Muscle layer of colon (tissue), 2 donors: ENCODE data around the gene TUSC1.
A peak's percentile ranks its signal among the peaks of the same experiment; 100 is the strongest.
"Not testable (repeated sequence)": the region's sequence is repeated elsewhere in the genome, so short reads cannot be mapped to it uniquely, and the experiment has no call there.

Experiments used
- H3K27ac ChIP-seq: one replicate; pipeline ENCODE4 v1.7.0; 2013; ENCODE audit warnings: low read depth, mild to moderate bottlenecking, low read length, moderate library complexity
- H3K27me3 ChIP-seq, 2 donors: one replicate each; pipeline ENCODE4 v1.7.0; 2013; ENCODE audit warnings: low read length in 2 of 2, mild to moderate bottlenecking in 2 of 2; ENCODE audit not compliant: insufficient read depth in 2 of 2, control insufficient read depth in 1 of 2
- H3K36me3 ChIP-seq: one replicate; pipeline ENCODE4 v1.7.0; 2013; ENCODE audit warnings: mild to moderate bottlenecking, low read length; ENCODE audit not compliant: insufficient read depth
- H3K4me1 ChIP-seq: one replicate; pipeline ENCODE4 v1.7.0; 2013; ENCODE audit warnings: mild to moderate bottlenecking, low read length; ENCODE audit not compliant: insufficient read depth
- H3K4me3 ChIP-seq, 2 donors: one replicate each; pipeline ENCODE4 v1.7.0; 2013; ENCODE audit warnings: low read length in 2 of 2, low read depth in 1 of 2, mild to moderate bottlenecking in 1 of 2, moderate library complexity in 1 of 2
- H3K9ac ChIP-seq: one replicate; pipeline ENCODE4 v1.7.0; 2013; ENCODE audit warnings: low read length
- H3K9me3 ChIP-seq: one replicate; pipeline ENCODE4 v1.7.0; 2013; ENCODE audit warnings: mild to moderate bottlenecking, low read length
- donor health status: abdominal sarcoma.
- donor health status: Adenocarcinoma of cecum.

Gene TUSC1

DNA sequence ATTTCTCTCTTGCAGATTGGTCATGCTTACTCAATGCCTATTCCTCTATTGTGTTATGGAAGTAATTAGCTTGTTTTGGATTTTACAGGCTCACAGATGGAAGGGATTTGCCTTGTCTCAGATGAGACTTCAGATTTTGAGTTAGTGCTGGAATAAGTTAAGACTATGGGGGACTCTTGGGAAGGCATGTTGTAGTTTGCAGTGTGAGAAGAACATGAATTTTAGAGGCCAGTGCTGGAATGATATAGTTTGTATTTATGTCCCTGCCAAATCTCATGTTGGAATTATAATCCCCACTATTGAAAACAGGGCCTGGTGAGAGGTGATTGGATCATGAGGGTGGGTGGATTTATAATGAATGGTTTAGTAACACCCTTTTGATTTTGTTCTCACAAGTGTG lies 6.1 kb upstream of the TUSC1 start:
- H3K9ac ChIP-seq = no peak overlapping the region
- no peaks in the 10 kb centered on the region for H3K36me3 ChIP-seq
- no peaks in the 10 kb centered on the region for H3K27me3 ChIP-seq
- H3K9me3 ChIP-seq = no peaks in the 10 kb centered on the region
- H3K4me1 ChIP-seq = no peaks in the 10 kb centered on the region
- no peak overlapping the region for H3K27ac ChIP-seq
- H3K4me3 ChIP-seq = no peak overlapping the region

DNA sequence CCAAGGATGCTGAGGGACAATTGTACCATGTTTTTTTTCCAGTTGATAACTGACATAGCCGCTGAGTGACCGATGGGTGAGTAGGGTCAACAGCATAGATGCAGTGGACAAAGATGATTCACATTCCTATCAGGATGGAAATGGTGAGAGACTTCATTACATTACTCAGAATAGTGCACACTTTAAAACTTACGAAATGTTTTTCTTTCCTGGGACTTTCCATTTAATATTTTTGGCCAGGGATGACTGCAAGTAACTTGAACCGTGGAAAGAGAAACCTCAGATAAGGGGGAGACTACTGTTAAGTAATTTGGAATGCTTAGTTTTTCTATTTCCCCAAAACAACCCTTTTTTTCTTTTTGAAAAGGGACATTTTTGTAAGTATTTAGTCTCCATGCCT lies 3.0 kb upstream of the TUSC1 start:
- Histone ChIP-seq H3K36me3 (no peaks in the 10 kb centered on the region), H3K27me3 (no peaks in the 10 kb centered on the region), H3K9me3 (no peaks in the 10 kb centered on the region), H3K9ac (no peak overlapping the region), H3K4me3 (no peak overlapping the region), H3K27ac (no peak overlapping the region), H3K4me1 (peaks cover 10% of the 10 kb centered on the region)

DNA sequence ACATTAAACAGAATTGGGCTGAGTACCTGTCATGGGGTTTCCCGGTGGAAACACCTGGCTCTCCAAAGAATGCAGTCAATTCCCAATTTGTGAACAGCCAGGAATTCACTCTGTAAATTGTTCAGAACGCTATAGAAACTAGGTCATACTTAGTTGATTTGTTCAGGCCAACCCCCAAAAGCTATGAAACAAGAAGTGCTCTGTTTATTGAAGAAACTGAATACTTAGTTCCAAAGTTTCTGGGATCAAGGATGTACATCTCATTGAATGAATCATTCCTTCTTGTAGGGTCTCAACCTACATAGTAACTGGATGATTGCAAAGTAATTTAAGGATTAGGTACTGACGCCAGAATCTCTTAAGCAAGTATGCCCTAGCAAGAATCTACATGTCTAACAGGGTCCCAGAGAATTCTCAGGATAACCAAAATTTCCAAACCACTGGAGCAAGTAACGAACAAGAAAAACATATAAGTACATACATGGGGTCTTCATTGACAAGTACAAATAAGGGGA lies 659 bp upstream of the TUSC1 start:
- H3K4me1 ChIP-seq = peaks cover 10% of the 10 kb centered on the region
- no peaks in the 10 kb centered on the region for H3K36me3 ChIP-seq
- H3K9ac ChIP-seq = peak overlapping the region; percentile 57
- H3K4me3 ChIP-seq = peak overlapping the region; percentile 77 to 93
- no peaks in the 10 kb centered on the region for H3K27me3 ChIP-seq
- no peaks in the 10 kb centered on the region for H3K9me3 ChIP-seq
- H3K27ac ChIP-seq = peak overlapping the region; percentile 95

DNA sequence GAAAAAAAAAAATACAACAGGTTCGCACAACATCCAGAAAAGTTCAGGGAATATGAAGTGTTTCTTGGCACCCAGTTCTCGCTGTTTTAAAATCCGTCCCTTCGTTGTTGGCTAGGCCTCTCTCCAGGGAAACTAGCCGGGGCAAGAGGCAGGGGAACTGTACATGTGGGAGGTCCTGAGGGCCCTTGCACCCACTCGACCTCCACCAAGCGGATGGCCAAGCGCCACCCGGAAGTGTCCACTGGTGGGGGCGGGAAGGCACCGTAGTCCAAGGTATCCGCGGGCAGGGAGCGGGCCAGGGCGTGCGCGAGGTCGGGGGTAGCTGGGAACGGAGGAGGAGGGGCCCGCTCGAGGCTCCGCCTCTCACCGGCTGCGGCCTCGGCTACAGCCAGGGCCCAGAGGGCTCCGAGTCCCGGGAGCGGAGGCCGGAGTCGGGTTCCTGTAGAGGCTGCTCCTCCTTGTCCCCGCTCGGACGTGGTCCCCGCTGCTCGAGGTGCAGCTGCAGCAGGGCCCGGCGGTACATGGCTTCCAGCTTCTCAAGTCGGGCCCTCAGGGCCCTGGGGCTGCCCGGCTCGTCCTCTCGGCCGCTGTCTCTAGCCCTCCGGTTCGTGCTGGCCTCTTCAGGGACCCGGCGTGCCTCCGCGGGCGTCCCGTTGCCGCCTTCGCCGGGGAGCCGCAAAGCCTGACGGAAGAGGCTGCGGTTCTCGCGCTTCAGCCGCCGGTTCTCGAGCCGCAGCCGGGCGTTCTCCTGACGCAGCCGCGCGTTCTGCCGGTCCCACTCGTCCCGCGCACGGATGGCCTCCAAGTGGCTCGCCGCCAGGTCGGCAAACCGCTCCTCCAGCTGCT lies 720 bp downstream of the TUSC1 start:
- Histone ChIP-seq H3K36me3 (no peaks in the 10 kb centered on the region), H3K27me3 (no peaks in the 10 kb centered on the region), H3K27ac (peak overlapping the region; percentile 95), H3K4me3 (peak overlapping the region; percentile 77 to 93), H3K4me1 (peaks cover 10% of the 10 kb centered on the region), H3K9ac (peak overlapping the region; percentile 69), H3K9me3 (no peaks in the 10 kb centered on the region)

DNA sequence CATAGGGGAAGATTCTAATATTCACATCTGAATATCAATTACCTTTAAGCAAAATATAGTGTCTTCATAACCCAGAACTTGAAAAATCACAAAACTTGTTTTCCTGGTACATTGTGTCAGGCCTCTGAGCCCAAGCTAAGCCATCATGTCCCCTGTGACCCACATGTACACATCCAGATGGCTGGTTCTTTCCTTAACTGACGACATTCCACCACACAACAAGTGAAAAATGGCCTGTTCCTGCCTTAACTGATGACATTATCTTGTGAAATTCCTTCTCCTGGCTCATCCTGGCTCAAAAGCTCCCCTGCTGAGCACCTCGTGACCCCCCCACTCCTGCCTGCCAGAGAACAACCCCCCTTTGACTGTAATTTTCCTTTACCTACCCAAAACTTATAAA lies 2.4 kb downstream of the TUSC1 start:
- not testable (repeated sequence) for H3K9ac ChIP-seq, H3K4me3 ChIP-seq, H3K27me3 ChIP-seq

DNA sequence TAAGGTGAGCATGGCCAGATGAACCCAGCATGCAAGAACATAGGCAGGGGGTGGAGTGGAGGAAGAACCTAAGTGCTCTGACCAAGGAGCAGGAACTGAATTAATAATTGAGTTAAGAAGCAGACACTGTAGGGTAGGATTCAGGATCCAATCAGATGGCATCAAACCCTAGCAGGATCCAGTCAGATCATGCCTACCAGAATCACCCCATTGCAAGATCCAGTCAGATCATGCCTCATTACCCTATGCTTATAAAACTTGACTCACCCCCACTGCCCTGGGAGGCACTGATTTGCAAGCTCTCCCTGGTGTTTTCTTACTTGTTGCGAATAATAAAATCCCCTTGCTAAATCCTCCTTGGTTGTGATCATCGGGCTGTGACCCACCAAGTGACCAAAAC lies 19.7 kb downstream of the TUSC1 start:
- no peak overlapping the region for H3K9ac ChIP-seq
- H3K36me3 ChIP-seq = no peaks in the 10 kb centered on the region
- H3K9me3 ChIP-seq = no peaks in the 10 kb centered on the region
- no peak overlapping the region for H3K4me3 ChIP-seq
- H3K27ac ChIP-seq = no peak overlapping the region
- no peaks in the 10 kb centered on the region for H3K27me3 ChIP-seq
- H3K4me1 ChIP-seq = no peaks in the 10 kb centered on the region

More for the DNA sequence above, 2.4 kb downstream of the TUSC1 start:
- H3K27ac ChIP-seq, H3K9me3 ChIP-seq, H3K36me3 ChIP-seq: not testable (repeated sequence)
- H3K4me1 ChIP-seq = peaks cover 10% of the 10 kb centered on the region

DNA sequence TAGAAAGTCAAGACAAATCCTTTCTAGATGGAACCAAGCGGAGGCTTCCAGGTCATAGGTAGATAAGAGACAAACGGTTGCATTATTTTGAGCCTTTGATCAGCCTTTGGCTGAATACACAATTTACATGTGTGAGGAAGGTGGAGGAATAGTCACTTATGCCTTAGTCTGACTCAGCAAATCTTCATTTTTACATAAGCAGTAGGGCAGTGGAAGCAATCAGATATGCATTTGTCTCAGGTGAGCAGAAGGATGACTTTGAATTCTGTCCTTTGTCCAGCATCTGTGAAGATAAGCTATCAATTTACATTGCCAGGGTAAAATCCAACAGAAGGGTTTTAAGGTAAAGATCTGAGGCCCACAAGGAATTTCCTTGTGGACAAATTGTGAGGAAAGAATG lies 23.8 kb downstream of the TUSC1 start:
- H3K9ac ChIP-seq = no peak overlapping the region
- no peaks in the 10 kb centered on the region for H3K9me3 ChIP-seq
- no peak overlapping the region for H3K27ac ChIP-seq
- no peaks in the 10 kb centered on the region for H3K27me3 ChIP-seq
- no peak overlapping the region for H3K4me3 ChIP-seq
- no peaks in the 10 kb centered on the region for H3K36me3 ChIP-seq
- H3K4me1 ChIP-seq = no peaks in the 10 kb centered on the region

DNA sequence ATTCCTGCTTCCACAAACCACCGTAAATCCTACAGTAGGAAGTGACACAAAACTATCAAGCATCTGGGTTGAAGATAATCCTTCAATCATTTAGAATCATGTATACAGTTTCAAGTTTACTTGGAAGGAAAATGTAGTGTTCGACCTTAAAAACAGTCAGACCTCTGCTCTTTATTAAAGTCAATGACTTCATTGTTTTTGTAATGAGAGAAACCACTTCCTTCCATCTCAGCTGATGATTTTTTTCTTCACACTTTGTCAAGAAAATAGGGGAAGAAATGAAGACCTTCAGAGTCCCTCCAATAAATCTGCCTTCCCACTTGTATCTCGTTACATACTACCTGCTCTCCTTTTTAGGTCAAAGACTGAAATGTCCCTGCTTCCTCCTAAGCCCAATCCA lies 30.1 kb downstream of the TUSC1 start:
- H3K4me1 ChIP-seq = no peaks in the 10 kb centered on the region
- no peaks in the 10 kb centered on the region for H3K9me3 ChIP-seq
- H3K4me3 ChIP-seq = no peak overlapping the region
- H3K27me3 ChIP-seq = no peaks in the 10 kb centered on the region
- H3K9ac ChIP-seq = no peak overlapping the region
- H3K36me3 ChIP-seq = no peaks in the 10 kb centered on the region
- no peak overlapping the region for H3K27ac ChIP-seq

DNA sequence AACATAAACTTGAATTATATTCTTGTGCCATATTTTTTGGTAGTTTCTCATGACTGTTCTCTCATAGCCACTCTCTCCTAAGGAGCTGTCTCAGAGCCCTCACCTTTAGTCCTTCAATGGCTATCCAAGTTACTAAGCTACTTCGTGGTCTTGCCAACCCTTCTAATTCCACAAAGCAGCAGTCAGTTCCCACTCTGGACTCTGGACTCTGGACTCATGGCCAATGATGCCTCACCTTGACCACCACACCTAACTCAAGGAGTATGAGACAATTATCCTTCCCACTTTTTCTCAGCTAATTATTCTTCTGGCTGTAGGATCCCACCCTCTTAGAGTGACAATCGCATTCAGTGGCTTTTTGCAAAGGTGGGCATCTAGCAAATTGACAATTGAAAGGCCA lies 42.2 kb downstream of the TUSC1 start:
- no peak overlapping the region for H3K9ac ChIP-seq
- H3K27me3 ChIP-seq = no peaks in the 10 kb centered on the region
- no peaks in the 10 kb centered on the region for H3K9me3 ChIP-seq
- no peaks in the 10 kb centered on the region for H3K4me1 ChIP-seq
- no peak overlapping the region for H3K27ac ChIP-seq
- H3K36me3 ChIP-seq = no peaks in the 10 kb centered on the region
- no peak overlapping the region for H3K4me3 ChIP-seq

DNA sequence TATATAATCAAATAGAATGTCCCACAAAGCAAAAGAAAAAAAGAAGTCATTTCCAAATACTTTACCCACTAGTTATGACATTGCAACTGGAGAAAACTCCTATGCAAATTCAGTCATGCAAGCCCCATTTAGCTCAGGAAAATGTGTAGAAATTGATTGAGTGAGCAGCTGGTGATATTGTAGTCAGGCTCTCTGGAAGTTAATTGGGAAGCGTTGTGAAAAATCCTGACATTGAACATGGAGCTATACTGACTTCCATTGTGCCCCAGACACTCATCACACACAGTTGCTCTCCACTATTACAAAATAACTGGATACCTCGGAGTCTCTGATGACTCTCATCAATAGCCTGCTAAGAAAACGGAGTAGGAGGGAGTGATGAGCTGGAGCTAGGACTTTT lies 49.0 kb downstream of the TUSC1 start:
- Histone ChIP-seq H3K9ac (no peak overlapping the region), H3K27me3 (no peaks in the 10 kb centered on the region), H3K9me3 (no peaks in the 10 kb centered on the region), H3K36me3 (no peaks in the 10 kb centered on the region), H3K27ac (no peak overlapping the region), H3K4me1 (no peaks in the 10 kb centered on the region), H3K4me3 (no peak overlapping the region)
